ENCODE results near the gene SORCS2.

SORCS2 gene

GRCh38 chr4:7773401-7774180 lies 581.3 kb downstream of the SORCS2 start:
- in situ Hi-C loops (cut with HindIII; ENCODE audit: low sequenced_read_pairs) = no loop called here

- in situ Hi-C loops (cut with HindIII; ENCODE audit: low sequenced_read_pairs) = loop anchor here (25.0 kb wide), 1 partner anchor 87 kb away; no protein-coding TSS in a partner anchor
These were observed 582.3 kb downstream of the SORCS2 start for GRCh38 chr4:7774301-7775294.

DNA sequence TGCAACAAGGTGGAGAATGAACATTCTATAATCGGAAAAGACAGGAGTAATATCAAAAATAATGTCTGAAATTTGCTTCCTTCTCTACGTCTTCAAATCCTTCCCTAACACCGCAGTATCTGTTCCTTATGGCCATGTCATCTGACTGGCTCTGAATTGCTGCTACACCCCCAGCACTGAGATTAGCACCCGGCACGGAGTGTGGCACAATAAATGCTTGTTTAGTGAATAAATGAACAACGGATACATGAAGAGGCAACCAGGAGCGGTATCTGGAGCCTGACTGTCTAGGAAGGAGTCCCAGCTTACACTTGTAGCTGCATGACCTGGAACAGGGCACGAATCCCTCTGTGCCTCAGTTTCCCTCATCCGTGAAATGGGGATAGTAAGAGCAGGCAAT lies 583.1 kb downstream of the SORCS2 start:
- in situ Hi-C loops (cut with HindIII; ENCODE audit: low sequenced_read_pairs) = loop anchor here (25.0 kb wide), 1 partner anchor 88 kb away; no protein-coding TSS in a partner anchor

- in situ Hi-C loops (cut with HindIII; ENCODE audit: low sequenced_read_pairs) = loop anchor here (25.0 kb wide), 1 partner anchor 90 kb away; no protein-coding TSS in a partner anchor
These were observed 584.8 kb downstream of the SORCS2 start for GRCh38 chr4:7777017-7777710.

GRCh38 chr4:7777871-7778509 lies 585.7 kb downstream of the SORCS2 start:
- in situ Hi-C loops (cut with HindIII; ENCODE audit: low sequenced_read_pairs) = loop anchor here (25.0 kb wide), 1 partner anchor 91 kb away; no protein-coding TSS in a partner anchor

DNA sequence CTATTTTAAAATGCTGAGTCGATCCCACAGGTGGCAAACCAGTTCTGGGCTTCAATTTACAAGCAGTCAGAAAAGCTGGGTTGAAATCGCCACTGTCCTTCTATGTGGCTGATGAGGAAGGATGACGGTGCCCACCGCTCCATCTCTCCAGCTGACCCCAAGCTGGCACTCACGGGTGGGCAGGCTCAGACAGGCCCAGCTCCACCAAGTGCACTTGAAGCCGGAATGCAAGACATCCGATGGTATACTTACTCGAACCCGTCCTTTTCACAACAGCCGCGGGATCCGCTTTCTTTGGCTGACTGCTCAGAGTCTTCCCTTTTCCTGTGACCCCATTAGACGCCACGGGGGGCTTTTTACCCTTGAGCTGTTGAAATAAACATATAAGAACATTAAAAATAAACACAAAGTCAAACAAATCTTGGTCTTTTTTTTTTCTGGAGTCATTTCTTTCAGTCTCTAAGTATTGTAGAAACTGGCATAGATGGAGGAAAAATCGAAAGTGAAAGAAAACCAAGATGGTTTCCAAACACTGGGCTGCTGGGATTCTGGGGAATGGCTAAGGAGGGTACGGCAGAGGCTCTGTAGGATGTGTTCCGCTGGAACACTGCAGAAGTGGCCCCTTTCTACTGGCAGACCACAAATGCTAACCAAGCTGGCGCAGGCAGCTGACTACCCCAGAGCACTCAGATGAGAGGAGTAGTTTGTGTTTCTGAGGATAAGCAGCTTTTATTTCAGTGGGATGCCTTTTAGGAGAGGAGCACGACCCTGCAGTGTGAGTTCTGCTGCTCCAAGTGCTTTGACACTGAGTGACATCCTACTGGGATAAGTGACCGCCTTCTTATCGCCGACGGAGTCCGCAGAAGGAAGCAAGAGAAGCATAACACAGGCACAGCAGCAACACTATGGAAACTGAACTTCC lies 586.4 kb downstream of the SORCS2 start:
- in situ Hi-C loops (cut with HindIII; ENCODE audit: low sequenced_read_pairs) = loop anchor here (25.0 kb wide), 1 partner anchor 91 kb away; no protein-coding TSS in a partner anchor

DNA sequence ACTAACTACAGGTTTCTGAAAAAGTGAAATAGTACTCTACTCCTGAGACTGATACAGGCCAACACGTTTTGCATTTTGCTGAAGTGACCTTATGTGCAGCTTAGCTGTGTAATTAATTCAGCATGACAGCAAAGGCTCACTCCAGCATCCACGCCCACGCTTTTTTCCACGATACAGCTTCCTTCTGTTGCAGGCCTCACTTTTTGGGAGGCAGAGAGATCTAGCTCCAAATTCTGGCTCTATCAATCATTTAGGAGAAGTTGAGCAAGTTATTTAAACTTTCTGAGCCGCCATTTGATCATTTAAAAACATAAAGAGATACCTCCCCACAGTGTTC lies 587.1 kb downstream of the SORCS2 start:
- in situ Hi-C loops (cut with HindIII; ENCODE audit: low sequenced_read_pairs) = loop anchor here (25.0 kb wide), 1 partner anchor 92 kb away; no protein-coding TSS in a partner anchor

GRCh38 chr4:7780751-7781348 lies 588.5 kb downstream of the SORCS2 start:
- in situ Hi-C loops (cut with HindIII; ENCODE audit: low sequenced_read_pairs) = loop anchor here (25.0 kb wide), 1 partner anchor 94 kb away; no protein-coding TSS in a partner anchor

DNA sequence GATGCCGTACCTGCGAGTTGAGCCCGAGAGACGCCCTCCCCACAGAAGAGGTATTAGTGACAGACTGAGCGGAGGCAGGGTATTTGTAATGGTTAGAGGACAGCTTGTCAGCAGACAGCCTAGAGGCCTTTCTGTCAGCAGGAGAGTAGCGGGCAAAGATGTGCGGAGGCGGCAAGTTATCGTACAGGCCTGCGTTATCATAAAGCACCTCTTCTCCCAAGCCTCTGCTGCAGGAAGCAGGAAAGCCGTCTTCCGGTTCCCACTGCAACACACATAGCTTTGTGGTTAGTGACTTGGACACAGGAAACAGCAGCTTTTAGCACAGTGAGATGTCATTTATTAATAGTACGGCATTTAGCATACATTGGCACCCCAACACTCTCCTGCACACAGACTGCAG lies 589.0 kb downstream of the SORCS2 start:
- in situ Hi-C loops (cut with HindIII; ENCODE audit: low sequenced_read_pairs) = loop anchor here (25.0 kb wide), 1 partner anchor 94 kb away; no protein-coding TSS in a partner anchor

GRCh38 chr4:7781993-7782392 lies 589.7 kb downstream of the SORCS2 start:
- in situ Hi-C loops (cut with HindIII; ENCODE audit: low sequenced_read_pairs) = loop anchor here (25.0 kb wide), 1 partner anchor 95 kb away; no protein-coding TSS in a partner anchor

DNA sequence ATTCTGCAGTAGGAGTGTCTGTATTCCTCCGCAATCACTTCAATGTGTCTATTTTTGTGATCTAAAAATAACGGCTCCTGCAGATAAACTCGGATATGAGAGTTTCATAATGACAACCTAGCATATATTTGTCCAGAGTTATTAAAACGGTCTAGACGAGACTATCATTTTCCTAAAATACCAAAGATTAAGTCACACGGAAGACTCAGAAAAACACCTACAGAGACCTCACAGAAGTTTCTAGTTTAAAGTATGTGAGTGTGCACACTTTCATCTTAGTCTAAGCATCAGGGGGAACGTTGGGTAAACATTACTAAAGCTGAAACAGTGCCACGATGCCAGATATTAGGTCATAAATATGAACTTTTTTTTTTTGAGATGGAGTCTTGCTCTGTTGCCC lies 590.4 kb downstream of the SORCS2 start:
- in situ Hi-C loops (cut with HindIII; ENCODE audit: low sequenced_read_pairs) = loop anchor here (25.0 kb wide), 1 partner anchor 95 kb away; no protein-coding TSS in a partner anchor

GRCh38 chr4:7783541-7783940 lies 591.2 kb downstream of the SORCS2 start:
- in situ Hi-C loops (cut with HindIII; ENCODE audit: low sequenced_read_pairs) = loop anchor here (25.0 kb wide), 1 partner anchor 96 kb away; no protein-coding TSS in a partner anchor

DNA sequence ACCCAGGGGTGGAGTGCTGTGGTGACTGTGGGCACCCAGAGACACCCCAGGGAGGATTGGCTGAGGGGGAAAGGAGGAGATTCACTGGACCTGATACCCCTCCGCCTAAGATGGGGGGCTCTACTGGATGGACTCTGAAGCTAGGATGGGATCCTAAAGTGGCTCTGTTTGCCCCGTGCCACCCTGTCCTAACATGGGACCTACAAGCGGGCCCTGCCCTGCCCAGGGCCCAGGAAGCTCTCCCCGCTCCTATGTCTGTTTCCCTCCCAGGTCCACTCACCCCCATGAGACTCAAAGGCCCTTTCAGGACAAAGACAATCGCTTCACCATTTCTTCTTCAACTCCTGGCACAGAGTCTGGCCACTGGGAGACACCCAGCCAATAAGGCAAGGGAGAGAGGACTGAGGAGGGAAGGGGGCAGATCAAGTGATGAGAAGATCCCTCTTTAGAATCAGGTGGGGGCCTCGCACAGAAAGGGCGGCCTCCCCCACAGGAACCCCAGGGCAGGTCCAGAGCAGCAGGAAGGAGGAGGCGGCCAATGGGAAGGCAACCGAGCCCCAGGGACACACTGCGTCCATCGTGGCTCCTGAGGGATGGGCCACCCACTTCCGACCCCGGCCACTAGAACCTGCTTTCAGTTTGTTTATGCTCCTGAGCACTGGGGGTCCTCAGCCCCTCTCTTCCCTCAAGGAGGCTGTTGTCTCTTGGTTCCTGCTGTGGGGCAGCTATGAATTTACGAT lies 592.0 kb downstream of the SORCS2 start:
- in situ Hi-C loops (cut with HindIII; ENCODE audit: low sequenced_read_pairs) = loop anchor here (25.0 kb wide), 1 partner anchor 97 kb away; no protein-coding TSS in a partner anchor

DNA sequence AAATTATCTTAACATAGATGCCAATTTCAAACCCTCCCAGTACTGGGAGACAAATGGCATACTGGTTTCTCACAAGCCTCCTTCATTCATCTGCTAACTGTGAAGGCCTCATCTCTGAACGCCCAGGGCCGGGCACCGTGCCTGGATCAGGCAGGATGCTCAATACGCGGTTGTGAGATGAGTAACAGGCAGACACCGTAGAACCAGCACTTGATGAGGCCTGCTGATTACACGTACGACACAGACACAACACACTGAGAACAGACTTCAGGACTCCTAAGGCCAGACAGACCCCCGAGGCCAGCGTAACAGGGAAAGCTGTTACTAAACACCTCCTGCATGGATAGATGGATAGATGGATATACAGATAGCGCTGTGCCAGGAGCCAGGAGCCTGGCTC lies 592.7 kb downstream of the SORCS2 start:
- in situ Hi-C loops (cut with HindIII; ENCODE audit: low sequenced_read_pairs) = loop anchor here (25.0 kb wide), 1 partner anchor 98 kb away; no protein-coding TSS in a partner anchor

GRCh38 chr4:7786040-7786439 lies 593.7 kb downstream of the SORCS2 start:
- in situ Hi-C loops (cut with HindIII; ENCODE audit: low sequenced_read_pairs) = loop anchor here (25.0 kb wide), 1 partner anchor 99 kb away; no protein-coding TSS in a partner anchor

DNA sequence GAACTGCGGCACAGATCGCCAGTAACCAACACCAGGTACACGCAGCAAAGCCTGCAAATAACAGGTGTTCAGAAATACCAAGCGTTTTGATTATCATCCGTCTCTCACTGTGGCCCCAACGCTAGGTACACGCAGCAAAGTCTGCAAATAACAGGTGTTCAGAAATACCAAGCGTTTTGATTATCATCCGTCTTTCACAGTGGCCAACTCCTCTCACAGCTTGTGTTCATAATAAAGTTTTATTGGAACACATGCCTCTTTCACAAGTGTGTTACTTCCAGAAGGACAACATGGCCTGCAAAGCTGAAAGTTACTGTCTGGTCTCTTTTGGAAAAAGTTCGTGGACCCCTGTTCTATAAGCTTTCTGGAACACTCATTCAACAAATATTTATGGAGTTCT lies 594.2 kb downstream of the SORCS2 start:
- in situ Hi-C loops (cut with HindIII; ENCODE audit: low sequenced_read_pairs) = loop anchor here (25.0 kb wide), 1 partner anchor 99 kb away; no protein-coding TSS in a partner anchor

- in situ Hi-C loops (cut with HindIII; ENCODE audit: low sequenced_read_pairs) = loop anchor here (25.0 kb wide), 1 partner anchor 100 kb away; no protein-coding TSS in a partner anchor
These were observed 594.7 kb downstream of the SORCS2 start for GRCh38 chr4:7787067-7787466.

Measured in DLD1 (cell line).